Lower lobe of right lung (tissue), 2 donors: ENCODE results near the gene CADM1. TPM values are rescaled to one million over a fixed set of nuclear protein-coding genes. Genes with fewer than 3 reads are reported as not detected.

ENCODE experiments used
- ATAC-seq, 2 donors: fragments of 200-7000 bp; cut with Tn5 transposase; one replicate each; pipeline ENCODE4 v1.9.1; 2020 to 2022; ENCODE audit warnings: mild to moderate bottlenecking in 2 of 2, moderate library complexity in 2 of 2
- DNase-seq: peaks from one replicate; pipeline ENCODE4 v3.0.0-alpha.2; 2020
- H3K27ac ChIP-seq: fragments of 200-600 bp; one replicate; pipeline ENCODE4 v1.8.0; 2022
- H3K27me3 ChIP-seq: fragments of 200-600 bp; one replicate; pipeline ENCODE4 v1.8.0; 2022; ENCODE audit warnings: low read depth
- H3K36me3 ChIP-seq: fragments of 200-600 bp; one replicate; pipeline ENCODE4 v1.8.0; 2022; ENCODE audit warnings: mild to moderate bottlenecking
- H3K4me1 ChIP-seq: fragments of 200-600 bp; one replicate; pipeline ENCODE4 v1.8.0; 2022
- H3K4me3 ChIP-seq: fragments of 200-600 bp; one replicate; pipeline ENCODE4 v1.8.0; 2022; ENCODE audit warnings: mild to moderate bottlenecking
- H3K9me3 ChIP-seq: fragments of 200-600 bp; one replicate; pipeline ENCODE4 v1.8.0; 2022
- CTCF ChIP-seq: fragments of 200-600 bp; IDR thresholded peaks from one replicate; pipeline ENCODE4 v1.8.0; 2022; ENCODE audit warnings: antibody characterized with exemption, mild to moderate bottlenecking
- intact Hi-C: fragments of 100-400 bp; cut with DNase I; formaldehyde crosslinking; loops from one replicate; pipeline ENCODE4 v1.11.0; 2022
- total RNA-seq: library from RNA; stranded (reverse); fragmentation: NEBNext Ultra II Directional; extraction: Animal tissue kit (Norgen Biotek cat#: 25700); gene quantifications from one replicate; pipeline ENCODE4 v1.2.1, GENCODE V29; 2021
- donor health status: DM: no; HTN: yes; CAD: no; lungs with severe emphysema.

Gene CADM1
- total RNA-seq, 1 donor from 2014 or later = 149 TPM

DNA sequence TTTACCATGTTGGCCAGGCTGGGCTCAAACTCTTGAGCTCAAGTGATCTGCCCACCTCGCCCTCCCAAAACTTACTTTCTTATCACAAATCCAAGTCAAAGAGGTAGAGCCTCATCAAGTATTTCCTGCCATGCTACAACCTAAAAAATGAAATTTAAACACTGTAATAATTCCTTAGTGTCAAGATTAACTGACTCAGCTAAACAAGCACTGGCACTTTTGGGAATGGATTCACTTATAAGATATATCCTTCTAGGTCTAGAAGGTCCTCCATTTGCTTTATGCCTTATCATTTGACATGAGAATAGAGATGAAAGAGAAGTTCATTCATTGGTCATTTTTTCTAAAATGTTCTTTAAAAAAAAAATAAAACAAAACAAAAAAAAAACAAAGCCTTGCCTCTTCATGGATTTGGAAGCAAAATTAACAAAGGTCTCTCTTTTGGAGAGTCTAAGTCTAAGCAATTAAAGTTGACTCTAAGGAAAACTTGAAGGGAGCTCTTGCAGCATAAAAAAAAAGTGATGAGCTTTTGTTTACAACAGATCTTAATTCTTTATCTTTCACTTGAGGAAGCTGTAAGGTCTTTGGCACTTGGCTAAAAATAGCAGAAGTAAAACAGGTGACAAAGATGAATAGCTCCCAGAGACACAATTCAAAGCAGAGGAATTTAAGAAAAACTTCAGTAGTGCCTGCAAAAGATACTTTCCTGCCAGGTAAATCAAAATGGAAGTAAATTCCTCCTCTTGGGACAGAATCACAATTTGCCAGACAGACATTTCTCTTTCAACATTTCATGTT, 50.3 kb downstream of the CADM1 start:
- intact Hi-C loops = no loop called here
- H3K27ac ChIP-seq = no peak overlapping the region
- DNase-seq (no peak), ATAC-seq (no peak)
- H3K27me3 ChIP-seq = no peaks in the 10 kb centered on the region
- no peaks in the 10 kb centered on the region for H3K36me3 ChIP-seq
- no peaks in the 10 kb centered on the region for H3K4me1 ChIP-seq
- TF ChIP-seq CTCF = no peak
- no peaks in the 10 kb centered on the region for H3K9me3 ChIP-seq
- H3K4me3 ChIP-seq = no peak overlapping the region

DNA sequence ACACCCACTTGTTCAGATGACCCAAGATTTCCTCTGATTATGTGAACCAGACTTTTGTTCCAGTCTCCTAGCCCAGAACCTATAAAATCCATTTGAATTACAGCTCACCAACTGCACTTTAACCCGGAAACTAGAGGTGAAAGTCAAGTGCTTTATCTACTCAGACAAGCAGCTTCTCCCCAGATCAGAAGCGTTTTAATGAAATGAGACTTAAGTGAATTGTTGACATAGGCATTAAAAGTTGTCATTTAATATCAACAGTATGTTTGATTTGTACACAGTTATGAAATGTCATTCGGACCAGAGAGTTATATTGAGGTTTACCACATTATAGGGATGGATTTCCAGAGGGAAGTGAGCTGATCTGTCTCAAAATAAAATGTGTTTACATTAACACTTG, 52.0 kb downstream of the CADM1 start:
- ATAC-seq = no peak
- no peak for DNase-seq
- TF ChIP-seq CTCF = no peak
- intact Hi-C loops = no loop called here
- Histone ChIP-seq H3K4me3 (no peak overlapping the region), H3K27ac (no peak overlapping the region), H3K27me3 (no peaks in the 10 kb centered on the region), H3K9me3 (peaks cover 6% of the 10 kb centered on the region), H3K4me1 (no peaks in the 10 kb centered on the region), H3K36me3 (no peaks in the 10 kb centered on the region)

DNA sequence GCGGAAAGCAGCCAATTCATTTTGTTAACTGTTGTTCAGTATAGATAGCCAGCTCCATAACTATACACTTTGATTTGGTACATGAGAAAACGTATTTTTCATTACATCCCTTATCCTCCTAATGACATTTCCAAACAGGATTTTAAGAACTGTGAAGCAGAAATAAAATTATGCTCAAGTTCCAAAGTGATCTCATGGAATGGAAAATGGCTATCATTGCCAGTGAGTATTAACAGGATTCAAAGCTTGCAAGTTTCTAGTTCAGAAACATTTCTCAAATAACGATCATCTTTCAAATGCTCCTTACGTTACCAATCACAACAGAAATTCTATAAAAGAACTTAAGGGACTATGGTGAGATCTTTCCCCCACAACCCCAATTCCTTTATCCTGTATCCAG, 53.7 kb downstream of the CADM1 start:
- ATAC-seq (no peak), DNase-seq (no peak)
- Histone ChIP-seq H3K27me3 (no peaks in the 10 kb centered on the region), H3K36me3 (no peaks in the 10 kb centered on the region), H3K4me3 (no peak overlapping the region), H3K27ac (no peak overlapping the region), H3K9me3 (peaks cover 15% of the 10 kb centered on the region), H3K4me1 (no peaks in the 10 kb centered on the region)
- no peak for TF ChIP-seq CTCF
- intact Hi-C loops = no loop called here

DNA sequence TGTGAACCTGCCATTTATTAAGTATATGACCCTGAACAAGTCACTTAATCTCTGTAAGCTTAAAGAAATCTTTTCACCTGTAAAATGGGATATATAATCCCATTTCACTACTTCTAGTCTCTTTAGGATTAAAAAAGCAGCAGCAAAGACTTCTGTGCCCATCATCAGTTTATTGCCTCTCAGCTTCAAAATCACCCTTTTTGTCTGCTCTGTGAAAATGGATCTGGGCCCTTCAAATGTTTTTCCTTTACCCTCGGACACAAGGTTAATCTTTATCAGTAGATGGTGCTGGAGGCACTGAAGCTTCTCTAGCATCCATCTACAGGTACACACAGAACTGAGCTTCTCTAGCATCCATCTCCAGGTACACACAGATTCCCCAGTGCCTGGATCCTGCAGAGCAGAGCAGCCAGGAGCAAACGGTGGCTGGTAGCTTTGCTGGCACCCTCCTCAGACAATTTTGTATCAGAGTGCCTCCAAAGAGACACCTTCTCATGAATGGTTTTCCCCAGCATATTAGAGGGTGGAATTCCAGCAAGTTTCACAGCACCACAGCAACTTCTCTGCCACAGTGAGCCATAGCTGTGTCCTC, 56.8 kb downstream of the CADM1 start:
- intact Hi-C loops = no loop called here
- TF ChIP-seq CTCF = no peak
- Histone ChIP-seq H3K36me3 (no peaks in the 10 kb centered on the region), H3K4me1 (no peaks in the 10 kb centered on the region), H3K27ac (no peak overlapping the region), H3K27me3 (no peaks in the 10 kb centered on the region), H3K9me3 (peaks cover 15% of the 10 kb centered on the region), H3K4me3 (no peak overlapping the region)
- ATAC-seq (no peak), DNase-seq (no peak)

- no peak for TF ChIP-seq CTCF
- no peaks in the 10 kb centered on the region for H3K4me1 ChIP-seq
- H3K9me3 ChIP-seq = peaks cover 15% of the 10 kb centered on the region
- intact Hi-C loops = no loop called here
- H3K27me3 ChIP-seq = no peaks in the 10 kb centered on the region
- no peak for DNase-seq
- no peak overlapping the region for H3K4me3 ChIP-seq
- no peaks in the 10 kb centered on the region for H3K36me3 ChIP-seq
- no peak overlapping the region for H3K27ac ChIP-seq
- no peak for ATAC-seq
Observed at GRCh38 chr11:115446214-115446613, 58.0 kb downstream of the CADM1 start.
